Astrocyte (in vitro differentiated cells and primary cell): ENCODE results near the gene TFAP2D. TPM values are rescaled to one million over a fixed set of nuclear protein-coding genes. Genes with fewer than 3 reads are reported as not detected.

Experiments used
- DNase-seq: peaks from one replicate; pipeline ENCODE4 v3.0.0-alpha.2; 2010; ENCODE audit warnings: low read depth
- FAIRE-seq: peaks from 2 replicates; lab custom pipeline; 2011; peaks lifted over from hg19 to GRCh38; lab: Jason Lieb, UNC
- H2AFZ ChIP-seq: 2 replicates; pipeline ENCODE4 v1.6.0; 2012; ENCODE audit warnings: low read depth, low read length, inconsistent platforms
- H3K27ac ChIP-seq: 2 replicates; pipeline ENCODE4 v1.5.1; 2011; ENCODE audit warnings: low read depth, low read length, inconsistent platforms
- H3K27me3 ChIP-seq: 2 replicates; pipeline ENCODE4 v1.6.0; 2011; ENCODE audit warnings: low read length, inconsistent platforms; ENCODE audit not compliant: insufficient read depth
- H3K36me3 ChIP-seq: 2 replicates; pipeline ENCODE4 v1.5.1; 2011; ENCODE audit warnings: low read length, inconsistent platforms; ENCODE audit not compliant: insufficient read depth
- H3K4me1 ChIP-seq: 2 replicates; pipeline ENCODE4 v1.5.1; 2011; ENCODE audit warnings: low read length, inconsistent platforms; ENCODE audit not compliant: insufficient read depth
- H3K4me2 ChIP-seq: 2 replicates; pipeline ENCODE4 v1.6.0; 2012; ENCODE audit warnings: low read length, inconsistent platforms
- H3K4me3 ChIP-seq: 2 replicates; pipeline ENCODE4 v1.5.1; 2011; ENCODE audit warnings: low read depth, mild to moderate bottlenecking, low read length, inconsistent platforms; ENCODE audit not compliant: insufficient read depth
- H3K79me2 ChIP-seq: 2 replicates; pipeline ENCODE4 v1.6.0; 2012; ENCODE audit warnings: mild to moderate bottlenecking, low read length, inconsistent platforms; ENCODE audit not compliant: insufficient read depth
- H3K9ac ChIP-seq: 2 replicates; pipeline ENCODE4 v1.6.0; 2012; ENCODE audit warnings: mild to moderate bottlenecking, low read length, inconsistent platforms
- H3K9me3 ChIP-seq: 2 replicates; pipeline ENCODE4 v1.5.1; 2012; ENCODE audit warnings: low read depth, mild to moderate bottlenecking, low read length, inconsistent platforms; ENCODE audit not compliant: insufficient read depth
- H4K20me1 ChIP-seq: 2 replicates; pipeline ENCODE4 v1.6.0; 2012; ENCODE audit warnings: low read length, inconsistent platforms; ENCODE audit not compliant: insufficient read depth
- H3K27ac Mint-ChIP-seq: one replicate; pipeline ENCODE4 v1.8.0; 2021; ENCODE audit warnings: mild to moderate bottlenecking, mixed read lengths; ENCODE audit not compliant: unreplicated experiment
- H3K27me3 Mint-ChIP-seq: one replicate; pipeline ENCODE4 v1.8.0; 2021; ENCODE audit warnings: low read depth, mixed read lengths; ENCODE audit not compliant: unreplicated experiment
- H3K36me3 Mint-ChIP-seq: one replicate; pipeline ENCODE4 v1.8.0; 2021; ENCODE audit warnings: low read depth, mixed read lengths; ENCODE audit not compliant: unreplicated experiment
- H3K4me1 Mint-ChIP-seq: one replicate; pipeline ENCODE4 v1.8.0; 2021; ENCODE audit warnings: low read depth, mixed read lengths; ENCODE audit not compliant: unreplicated experiment
- H3K4me3 Mint-ChIP-seq: one replicate; pipeline ENCODE4 v1.8.0; 2021; ENCODE audit warnings: mild to moderate bottlenecking, moderate library complexity, mixed read lengths; ENCODE audit not compliant: unreplicated experiment
- H3K9me3 Mint-ChIP-seq: one replicate; pipeline ENCODE4 v1.8.0; 2021; ENCODE audit warnings: mild to moderate bottlenecking, mixed read lengths; ENCODE audit not compliant: unreplicated experiment
- EZH2 ChIP-seq: IDR thresholded peaks from 2 replicates; pipeline ENCODE4 v1.6.1; 2012; ENCODE audit warnings: mild to moderate bottlenecking, low read length, inconsistent platforms; ENCODE audit not compliant: insufficient read depth
- total RNA-seq: library from RNA; stranded (reverse); gene quantifications from 2 replicates; pipeline ENCODE4 v1.2.1, GENCODE V29; 2021
- TF ChIP-seq, protein P1 (sequence below): IDR thresholded peaks from 2 replicates; pipeline ENCODE4 v1.5.1; 2011; ENCODE audit warnings: low read depth, mild to moderate bottlenecking, inconsistent platforms, low read length, moderate library complexity; ENCODE audit not compliant: insufficient read depth

TFAP2D gene
- total RNA-seq, 1 donor from 2014 or later = not detected

DNA sequence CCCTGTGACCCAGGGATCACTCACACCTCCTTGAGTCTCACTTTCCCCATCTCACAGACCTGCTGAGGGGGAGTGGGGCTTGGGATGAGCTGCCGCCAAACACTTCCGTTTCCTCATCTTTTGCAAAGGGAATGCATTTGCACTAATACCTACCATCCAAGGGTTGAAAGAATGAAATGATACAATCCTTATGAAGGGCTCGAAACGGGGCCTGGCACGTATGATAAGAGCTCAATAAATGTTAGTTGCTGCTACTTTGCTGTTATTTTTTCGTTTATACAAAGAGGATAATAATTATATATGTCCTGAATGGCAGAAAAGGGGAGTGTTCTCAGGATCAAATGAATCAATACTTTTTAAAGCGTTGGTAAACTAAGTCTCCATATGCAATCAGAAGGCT is 6.1 kb upstream of the TFAP2D start:
- FAIRE-seq (no peak), DNase-seq (no peak)
- no peaks in the 10 kb centered on the region for H3K36me3 ChIP-seq
- no peak overlapping the region for H3K4me2 ChIP-seq
- H3K9me3 ChIP-seq = peaks cover 3% of the 10 kb centered on the region
- H3K79me2 ChIP-seq = no peaks in the 10 kb centered on the region
- TF ChIP-seq, protein P1, sequence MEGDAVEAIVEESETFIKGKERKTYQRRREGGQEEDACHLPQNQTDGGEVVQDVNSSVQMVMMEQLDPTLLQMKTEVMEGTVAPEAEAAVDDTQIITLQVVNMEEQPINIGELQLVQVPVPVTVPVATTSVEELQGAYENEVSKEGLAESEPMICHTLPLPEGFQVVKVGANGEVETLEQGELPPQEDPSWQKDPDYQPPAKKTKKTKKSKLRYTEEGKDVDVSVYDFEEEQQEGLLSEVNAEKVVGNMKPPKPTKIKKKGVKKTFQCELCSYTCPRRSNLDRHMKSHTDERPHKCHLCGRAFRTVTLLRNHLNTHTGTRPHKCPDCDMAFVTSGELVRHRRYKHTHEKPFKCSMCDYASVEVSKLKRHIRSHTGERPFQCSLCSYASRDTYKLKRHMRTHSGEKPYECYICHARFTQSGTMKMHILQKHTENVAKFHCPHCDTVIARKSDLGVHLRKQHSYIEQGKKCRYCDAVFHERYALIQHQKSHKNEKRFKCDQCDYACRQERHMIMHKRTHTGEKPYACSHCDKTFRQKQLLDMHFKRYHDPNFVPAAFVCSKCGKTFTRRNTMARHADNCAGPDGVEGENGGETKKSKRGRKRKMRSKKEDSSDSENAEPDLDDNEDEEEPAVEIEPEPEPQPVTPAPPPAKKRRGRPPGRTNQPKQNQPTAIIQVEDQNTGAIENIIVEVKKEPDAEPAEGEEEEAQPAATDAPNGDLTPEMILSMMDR = no peak
- no peak for TF ChIP-seq EZH2
- no peaks in the 10 kb centered on the region for H3K4me1 Mint-ChIP-seq
- H3K4me3 ChIP-seq = no peak overlapping the region
- peaks cover 90% of the 10 kb centered on the region for H3K27me3 Mint-ChIP-seq
- H3K36me3 Mint-ChIP-seq = no peaks in the 10 kb centered on the region
- H3K27me3 ChIP-seq = peaks cover 5% of the 10 kb centered on the region
- no peak overlapping the region for H3K9ac ChIP-seq
- no peaks in the 10 kb centered on the region for H4K20me1 ChIP-seq
- no peak overlapping the region for H2AFZ ChIP-seq
- H3K4me1 ChIP-seq = no peaks in the 10 kb centered on the region
- no peak overlapping the region for H3K27ac Mint-ChIP-seq
- H3K9me3 Mint-ChIP-seq = peaks cover 24% of the 10 kb centered on the region
- no peak overlapping the region for H3K27ac ChIP-seq
- H3K4me3 Mint-ChIP-seq = no peak overlapping the region

DNA sequence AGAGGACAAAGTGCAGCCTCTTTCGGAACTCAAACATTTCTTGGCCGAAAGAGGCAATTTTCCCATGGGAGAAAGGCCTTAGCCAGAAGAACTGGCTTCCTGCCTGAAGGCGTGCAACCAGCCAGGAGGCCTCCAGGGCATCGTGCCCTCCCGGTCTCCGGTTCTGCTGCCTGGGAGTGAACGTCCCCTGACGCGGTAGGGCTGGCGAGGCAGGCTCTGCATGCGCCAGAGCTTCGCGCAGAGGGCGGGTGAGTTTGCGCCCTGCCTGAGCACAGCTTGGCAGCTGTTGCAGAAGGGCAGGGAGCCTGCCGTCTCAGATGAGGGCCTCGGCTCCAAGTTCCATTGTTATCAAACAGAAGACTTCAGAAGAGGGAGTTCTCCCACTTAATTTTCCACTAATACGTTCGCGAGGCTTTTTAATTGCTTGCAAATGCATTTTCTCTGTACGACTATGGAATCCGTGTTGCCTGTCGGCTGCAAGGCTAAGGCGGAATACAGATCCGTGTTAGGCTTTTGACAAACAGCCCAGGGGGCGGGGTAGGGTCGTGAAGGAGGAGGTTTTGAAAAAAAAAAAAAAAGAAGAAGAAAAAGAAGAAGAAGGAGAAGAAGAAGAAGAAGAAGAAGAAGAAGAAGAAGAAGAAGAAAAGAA is 5.5 kb upstream of the TFAP2D start:
- Histone ChIP-seq H3K9me3 (peaks cover 3% of the 10 kb centered on the region), H2AFZ (peak overlapping the region; percentile 10), H3K4me2 (no peak overlapping the region), H3K9ac (no peak overlapping the region), H3K27me3 (peaks cover 5% of the 10 kb centered on the region), H3K27ac (no peak overlapping the region), H3K4me3 (no peak overlapping the region), H3K79me2 (no peaks in the 10 kb centered on the region), H3K4me1 (no peaks in the 10 kb centered on the region), H3K36me3 (no peaks in the 10 kb centered on the region), H4K20me1 (no peaks in the 10 kb centered on the region)
- DNase-seq (no peak), FAIRE-seq (no peak)
- peaks cover 24% of the 10 kb centered on the region for H3K9me3 Mint-ChIP-seq
- no peak overlapping the region for H3K4me3 Mint-ChIP-seq
- no peaks in the 10 kb centered on the region for H3K36me3 Mint-ChIP-seq
- no peak overlapping the region for H3K27ac Mint-ChIP-seq
- TF ChIP-seq, protein P1 = no peak
- no peaks in the 10 kb centered on the region for H3K4me1 Mint-ChIP-seq
- H3K27me3 Mint-ChIP-seq = peaks cover 92% of the 10 kb centered on the region

DNA sequence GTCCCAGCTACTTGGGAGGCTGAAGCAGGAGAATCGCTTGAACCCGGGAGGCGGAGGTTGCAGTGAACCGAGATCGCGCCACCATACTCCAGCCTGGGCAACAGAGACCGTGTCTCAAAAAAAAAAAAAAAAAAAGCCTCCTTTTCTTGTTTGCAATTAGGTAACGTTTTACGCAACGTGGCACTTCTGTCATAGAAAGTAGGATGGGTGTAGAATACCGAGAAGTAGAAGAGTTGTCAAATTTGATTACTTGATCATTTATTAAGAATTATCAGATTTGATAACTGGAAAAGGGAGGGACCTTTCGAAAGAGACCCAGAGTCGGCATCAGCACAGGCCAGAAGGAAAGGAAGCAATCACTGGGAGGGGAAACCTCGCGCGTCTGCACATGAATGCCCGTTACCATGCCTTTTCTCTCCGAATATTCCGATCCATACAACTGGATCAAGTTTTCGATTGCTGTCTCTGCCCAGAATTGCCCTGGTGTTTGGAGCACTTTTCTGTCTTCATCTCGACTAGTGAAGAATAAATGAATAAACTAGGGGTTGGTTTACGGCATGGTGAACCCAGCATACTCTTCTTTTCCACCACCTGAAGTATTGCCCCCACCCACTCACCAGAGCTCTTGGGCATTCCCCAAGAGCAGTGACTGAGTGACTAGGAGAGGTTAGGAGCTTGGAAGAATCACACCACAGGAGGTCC is 4.5 kb upstream of the TFAP2D start:
- H3K4me3 ChIP-seq = no peak overlapping the region
- Mint-ChIP-seq H3K9me3 (peaks cover 24% of the 10 kb centered on the region), H3K27me3 (peaks cover 93% of the 10 kb centered on the region), H3K4me1 (no peaks in the 10 kb centered on the region), H3K4me3 (no peak overlapping the region), H3K36me3 (no peaks in the 10 kb centered on the region), H3K27ac (no peak overlapping the region)
- no peak for FAIRE-seq
- peaks cover 13% of the 10 kb centered on the region for H3K27me3 ChIP-seq
- H2AFZ ChIP-seq = no peak overlapping the region
- no peaks in the 10 kb centered on the region for H3K36me3 ChIP-seq
- no peak for TF ChIP-seq EZH2
- TF ChIP-seq, protein P1 = no peak
- DNase-seq = no peak
- no peaks in the 10 kb centered on the region for H3K79me2 ChIP-seq
- no peak overlapping the region for H3K9ac ChIP-seq
- H3K9me3 ChIP-seq = peaks cover 3% of the 10 kb centered on the region
- H3K4me1 ChIP-seq = no peaks in the 10 kb centered on the region
- H3K27ac ChIP-seq = no peak overlapping the region
- H3K4me2 ChIP-seq = no peak overlapping the region
- no peaks in the 10 kb centered on the region for H4K20me1 ChIP-seq
